Activated CD4-positive, alpha-beta T cell treated with anti-CD3 and anti-CD28 coated beads, Interleukin-2, amount 10 ng/mL, durations not matched to agents 24 days and 14 days (primary cell): ENCODE measurements around the gene JAZF1. TPM values are rescaled to one million over a fixed set of nuclear protein-coding genes. Genes with fewer than 3 reads are reported as not detected.
A peak's percentile ranks its signal among the peaks of the same experiment; 100 is the strongest.

Experiments used
- DNase-seq: peaks from one replicate; pipeline ENCODE4 v3.0.0; 2022
- H3K27ac Mint-ChIP-seq: one replicate; pipeline ENCODE4 v1.8.0; 2022; ENCODE audit warnings: mild to moderate bottlenecking, mixed read lengths
- H3K27me3 Mint-ChIP-seq: one replicate; pipeline ENCODE4 v1.8.0; 2022; ENCODE audit warnings: mixed read lengths
- H3K36me3 Mint-ChIP-seq: one replicate; pipeline ENCODE4 v1.8.0; 2022; ENCODE audit warnings: low read depth, mild to moderate bottlenecking, mixed read lengths
- H3K4me1 Mint-ChIP-seq: one replicate; pipeline ENCODE4 v1.8.0; 2021; ENCODE audit warnings: mixed read lengths
- H3K4me3 Mint-ChIP-seq: one replicate; pipeline ENCODE4 v1.8.0; 2022; ENCODE audit warnings: mild to moderate bottlenecking, moderate library complexity, mixed read lengths
- H3K9me3 Mint-ChIP-seq: one replicate; pipeline ENCODE4 v1.8.0; 2021; ENCODE audit warnings: mixed read lengths
- intact Hi-C: fragments of 100-400 bp; cut with micrococcal nuclease; formaldehyde crosslinking; loops from one replicate; pipeline ENCODE4 v1.15.1; 2023
- total RNA-seq: library from RNA; stranded (reverse); gene quantifications from 2 replicates; pipeline ENCODE4 v1.2.3, GENCODE V29; 2022

The JAZF1 gene
- total RNA-seq, 1 donor from 2014 or later, result 4.2 TPM

- peak overlapping the region; percentile 0 for H3K4me3 Mint-ChIP-seq
- H3K9me3 Mint-ChIP-seq, result no peaks in the 10 kb centered on the region
- DNase-seq, result no peak
- peaks cover 2% of the 10 kb centered on the region for H3K27me3 Mint-ChIP-seq
- no peak overlapping the region for H3K27ac Mint-ChIP-seq
- intact Hi-C loops, result loop anchor here (1.0 to 5.0 kb wide), 3 partner anchors 115 to 255 kb away; no protein-coding TSS in a partner anchor
- H3K4me1 Mint-ChIP-seq, result peaks cover 47% of the 10 kb centered on the region
- no peaks in the 10 kb centered on the region for H3K36me3 Mint-ChIP-seq
Observed at GRCh38 chr7:28152594-28152993, 28.0 kb downstream of the JAZF1 start.

GRCh38 chr7:28151965-28152364 lies 28.6 kb downstream of the JAZF1 start:
- Mint-ChIP-seq H3K27me3 (peaks cover 2% of the 10 kb centered on the region), H3K4me1 (peaks cover 46% of the 10 kb centered on the region), H3K27ac (peak overlapping the region; percentile 46), H3K36me3 (no peaks in the 10 kb centered on the region), H3K4me3 (peak overlapping the region; percentile 0), H3K9me3 (no peaks in the 10 kb centered on the region)
- DNase-seq, result no peak
- intact Hi-C loops, result loop anchor here (1.0 to 5.0 kb wide), 3 partner anchors 115 to 255 kb away; no protein-coding TSS in a partner anchor

DNA sequence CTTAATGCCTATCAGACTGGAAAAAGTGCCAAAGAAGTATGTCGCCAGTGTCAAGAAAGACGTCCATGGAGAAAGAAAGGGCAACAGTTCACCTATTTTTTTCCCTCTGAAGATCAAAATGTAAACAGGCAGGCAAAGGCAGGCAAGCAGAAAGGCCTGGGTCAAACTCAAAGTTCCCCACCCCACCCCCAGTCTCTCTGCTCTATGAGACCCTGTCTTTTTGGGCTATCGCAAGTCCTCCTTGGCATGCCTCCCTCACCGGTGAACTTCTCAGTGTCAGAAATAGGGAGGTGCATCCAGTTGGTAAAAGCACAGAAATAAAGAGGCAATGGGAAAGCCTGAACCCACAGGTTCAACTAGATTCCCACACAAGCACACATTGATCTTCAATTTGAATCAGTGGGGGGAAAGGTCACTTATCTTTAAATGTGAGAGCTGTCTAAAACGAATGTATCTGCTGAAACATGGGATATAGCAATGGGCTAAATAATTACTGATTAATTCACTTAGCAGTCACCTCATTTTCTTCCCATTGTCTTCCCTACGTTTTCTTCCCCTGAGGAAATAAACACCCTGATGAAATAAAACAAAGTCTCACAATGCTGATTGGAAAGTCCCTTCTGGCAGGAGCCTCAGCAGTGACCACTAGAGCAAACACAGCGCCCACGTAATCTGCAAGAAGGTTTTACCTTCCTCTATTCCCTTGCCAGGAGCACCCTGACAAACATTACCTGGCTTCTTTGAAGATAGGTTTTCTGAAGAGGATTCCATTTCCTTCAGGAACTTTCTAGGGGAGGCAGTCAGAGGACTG lies 31.1 kb downstream of the JAZF1 start:
- Mint-ChIP-seq H3K4me3 (no peak overlapping the region), H3K36me3 (no peaks in the 10 kb centered on the region), H3K27ac (no peak overlapping the region), H3K4me1 (peaks cover 34% of the 10 kb centered on the region), H3K9me3 (no peaks in the 10 kb centered on the region), H3K27me3 (no peaks in the 10 kb centered on the region)
- intact Hi-C loops, result loop anchor here (5.0 kb wide), 1 partner anchor 258 kb away; no protein-coding TSS in a partner anchor
- no peak for DNase-seq

GRCh38 chr7:28145931-28146330 lies 34.7 kb downstream of the JAZF1 start:
- Mint-ChIP-seq H3K36me3 (no peaks in the 10 kb centered on the region), H3K9me3 (no peaks in the 10 kb centered on the region), H3K4me1 (peaks cover 15% of the 10 kb centered on the region), H3K27me3 (peaks cover 4% of the 10 kb centered on the region), H3K4me3 (no peak overlapping the region), H3K27ac (no peak overlapping the region)
- intact Hi-C loops, result no loop called here
- DNase-seq, result no peak

DNA sequence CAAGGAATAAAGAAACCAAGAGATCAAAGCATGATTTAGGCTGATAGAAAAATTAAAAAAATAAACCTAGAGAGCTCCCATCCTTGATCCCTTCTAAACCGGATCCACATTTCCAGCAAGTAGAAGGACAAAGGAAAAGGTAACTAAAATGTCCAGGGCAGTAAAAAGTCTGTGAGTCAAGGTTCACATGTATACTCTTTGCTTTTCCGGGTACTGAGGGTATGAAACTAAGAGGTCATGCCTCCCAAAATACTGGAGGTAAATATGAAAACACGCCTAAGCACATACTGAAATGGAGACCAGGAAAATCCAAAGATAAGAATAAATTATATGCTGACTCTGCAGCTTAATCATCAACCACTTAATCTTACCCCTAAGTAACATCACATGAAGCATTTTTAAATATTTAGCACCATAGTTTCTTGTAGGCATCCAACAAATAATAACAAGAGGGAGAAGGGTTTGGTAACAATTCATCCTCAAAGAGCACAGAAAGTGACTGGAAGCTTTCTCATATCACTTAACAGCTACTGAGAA lies 35.4 kb downstream of the JAZF1 start:
- no peaks in the 10 kb centered on the region for H3K36me3 Mint-ChIP-seq
- H3K9me3 Mint-ChIP-seq, result no peaks in the 10 kb centered on the region
- H3K27me3 Mint-ChIP-seq, result peaks cover 4% of the 10 kb centered on the region
- peaks cover 10% of the 10 kb centered on the region for H3K4me1 Mint-ChIP-seq
- DNase-seq, result no peak
- intact Hi-C loops, result no loop called here
- H3K27ac Mint-ChIP-seq, result no peak overlapping the region
- no peak overlapping the region for H3K4me3 Mint-ChIP-seq

DNA sequence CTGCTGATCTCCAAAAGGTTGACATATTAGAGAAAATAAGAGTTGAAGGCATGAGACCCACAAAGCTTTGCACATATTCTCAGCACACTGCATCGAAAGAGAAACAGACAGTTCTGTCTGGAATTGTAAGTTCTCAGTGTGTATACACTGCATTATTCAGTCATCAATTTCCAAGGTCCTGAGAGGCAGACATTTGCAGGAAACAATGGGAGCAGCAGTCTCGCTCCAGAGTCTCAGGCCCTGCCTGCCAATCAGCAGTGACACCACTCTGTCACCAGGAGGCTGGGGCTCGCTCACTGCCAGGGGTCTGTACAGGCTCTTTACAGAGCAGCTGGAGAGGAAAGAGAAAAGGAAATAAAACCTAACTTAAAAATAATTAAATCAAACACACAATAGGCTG lies 36.3 kb downstream of the JAZF1 start:
- Mint-ChIP-seq H3K27ac (no peak overlapping the region), H3K27me3 (peaks cover 4% of the 10 kb centered on the region), H3K9me3 (no peaks in the 10 kb centered on the region), H3K4me1 (peaks cover 1% of the 10 kb centered on the region), H3K4me3 (no peak overlapping the region), H3K36me3 (no peaks in the 10 kb centered on the region)
- intact Hi-C loops, result no loop called here
- no peak for DNase-seq

DNA sequence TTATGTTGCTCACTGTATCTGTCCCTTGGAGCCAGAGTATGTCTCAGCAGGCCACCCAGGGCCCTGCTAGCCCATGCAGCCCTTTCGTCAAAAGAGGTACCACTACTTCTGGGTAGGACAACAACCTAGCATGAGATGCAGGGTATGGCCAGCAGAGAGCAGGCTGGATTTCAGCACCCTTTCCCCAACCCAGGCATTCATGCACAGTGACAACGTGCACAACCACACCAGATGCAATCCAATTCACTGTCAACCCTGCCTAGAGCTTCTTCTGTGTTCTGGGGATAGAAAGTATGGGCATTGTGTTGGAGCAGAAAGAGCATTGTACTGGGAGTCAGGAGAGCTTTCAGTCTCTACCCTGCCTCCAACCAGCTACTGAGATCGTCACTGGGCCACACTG lies 37.9 kb downstream of the JAZF1 start:
- no peak for DNase-seq
- peaks cover 4% of the 10 kb centered on the region for H3K27me3 Mint-ChIP-seq
- no peak overlapping the region for H3K4me3 Mint-ChIP-seq
- no peaks in the 10 kb centered on the region for H3K4me1 Mint-ChIP-seq
- no peak overlapping the region for H3K27ac Mint-ChIP-seq
- H3K36me3 Mint-ChIP-seq, result no peaks in the 10 kb centered on the region
- intact Hi-C loops, result no loop called here
- no peaks in the 10 kb centered on the region for H3K9me3 Mint-ChIP-seq

DNA sequence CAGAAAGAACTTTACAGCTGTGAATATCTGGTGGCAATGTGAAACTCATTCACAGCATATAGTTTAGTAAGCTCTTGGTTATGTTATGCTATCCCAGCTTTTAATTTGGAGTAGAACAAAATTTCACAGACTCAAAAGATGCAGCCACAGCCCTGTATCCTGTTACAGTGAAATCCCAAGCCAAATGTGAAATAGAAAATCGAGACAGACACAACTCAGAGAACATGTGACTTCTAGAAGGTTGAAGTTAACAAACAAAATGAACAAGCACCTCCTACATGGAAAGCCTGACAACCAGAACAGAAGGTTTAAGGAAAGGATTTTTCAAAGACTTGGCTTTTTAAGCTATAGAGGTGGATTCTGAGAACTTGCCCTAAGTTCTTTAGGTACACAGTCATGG lies 39.6 kb downstream of the JAZF1 start:
- Mint-ChIP-seq H3K9me3 (no peaks in the 10 kb centered on the region), H3K36me3 (no peaks in the 10 kb centered on the region), H3K27me3 (peaks cover 4% of the 10 kb centered on the region), H3K4me1 (no peaks in the 10 kb centered on the region), H3K27ac (no peak overlapping the region), H3K4me3 (no peak overlapping the region)
- intact Hi-C loops, result no loop called here
- no peak for DNase-seq

- no peak for DNase-seq
- H3K4me3 Mint-ChIP-seq, result no peak overlapping the region
- no peaks in the 10 kb centered on the region for H3K27me3 Mint-ChIP-seq
- no peaks in the 10 kb centered on the region for H3K9me3 Mint-ChIP-seq
- no peak overlapping the region for H3K27ac Mint-ChIP-seq
- H3K4me1 Mint-ChIP-seq, result no peaks in the 10 kb centered on the region
- intact Hi-C loops, result no loop called here
- no peaks in the 10 kb centered on the region for H3K36me3 Mint-ChIP-seq
Observed at GRCh38 chr7:28138837-28139236, 41.8 kb downstream of the JAZF1 start.

GRCh38 chr7:28137463-28137862 lies 43.1 kb downstream of the JAZF1 start:
- Mint-ChIP-seq H3K36me3 (no peaks in the 10 kb centered on the region), H3K4me1 (no peaks in the 10 kb centered on the region), H3K4me3 (no peak overlapping the region), H3K27ac (no peak overlapping the region), H3K9me3 (no peaks in the 10 kb centered on the region), H3K27me3 (no peaks in the 10 kb centered on the region)
- DNase-seq, result no peak
- intact Hi-C loops, result no loop called here

DNA sequence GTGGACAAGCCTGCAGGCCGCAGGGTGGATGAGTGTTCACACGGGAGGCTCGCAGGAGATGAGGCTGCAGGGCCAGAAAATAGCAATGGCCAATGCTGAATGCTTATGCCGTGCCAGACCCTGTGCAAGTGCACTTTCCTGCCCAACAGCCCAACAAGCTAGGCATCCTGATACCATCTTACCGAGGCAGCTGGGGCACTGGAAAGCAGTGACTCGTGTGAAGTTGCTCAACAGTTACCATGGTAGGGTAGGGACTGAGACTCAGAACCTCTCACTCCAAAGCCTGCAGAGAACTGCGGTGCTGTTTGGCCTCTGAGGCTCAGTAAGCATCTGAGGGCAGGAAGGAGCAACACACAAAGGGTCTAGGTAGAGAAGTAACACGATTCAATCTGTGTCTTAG lies 43.7 kb downstream of the JAZF1 start:
- H3K27ac Mint-ChIP-seq, result no peak overlapping the region
- intact Hi-C loops, result no loop called here
- DNase-seq, result no peak
- H3K4me3 Mint-ChIP-seq, result no peak overlapping the region
- no peaks in the 10 kb centered on the region for H3K4me1 Mint-ChIP-seq
- no peaks in the 10 kb centered on the region for H3K36me3 Mint-ChIP-seq
- no peaks in the 10 kb centered on the region for H3K9me3 Mint-ChIP-seq
- H3K27me3 Mint-ChIP-seq, result no peaks in the 10 kb centered on the region

DNA sequence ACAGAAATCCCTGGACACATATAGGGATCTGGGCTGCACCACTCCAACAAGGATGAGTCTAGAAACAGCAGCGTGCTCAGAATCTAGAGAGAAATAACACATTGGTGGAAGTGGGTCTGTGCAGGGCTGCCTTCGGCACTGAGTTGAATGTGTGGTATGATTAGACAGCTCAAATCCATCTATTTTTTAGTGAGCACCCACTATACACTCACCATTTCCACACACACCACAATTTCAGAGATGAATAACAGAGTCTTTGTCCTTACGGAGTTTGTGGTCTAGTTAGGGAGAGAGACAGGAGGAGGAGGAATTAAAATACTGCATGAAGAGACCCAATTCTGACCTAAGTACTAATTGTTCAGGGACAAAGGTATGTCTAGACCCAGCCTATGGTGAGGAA lies 44.2 kb downstream of the JAZF1 start:
- no peaks in the 10 kb centered on the region for H3K9me3 Mint-ChIP-seq
- no peak for DNase-seq
- no peaks in the 10 kb centered on the region for H3K4me1 Mint-ChIP-seq
- H3K27ac Mint-ChIP-seq, result no peak overlapping the region
- H3K36me3 Mint-ChIP-seq, result no peaks in the 10 kb centered on the region
- intact Hi-C loops, result no loop called here
- H3K4me3 Mint-ChIP-seq, result no peak overlapping the region
- H3K27me3 Mint-ChIP-seq, result no peaks in the 10 kb centered on the region

DNA sequence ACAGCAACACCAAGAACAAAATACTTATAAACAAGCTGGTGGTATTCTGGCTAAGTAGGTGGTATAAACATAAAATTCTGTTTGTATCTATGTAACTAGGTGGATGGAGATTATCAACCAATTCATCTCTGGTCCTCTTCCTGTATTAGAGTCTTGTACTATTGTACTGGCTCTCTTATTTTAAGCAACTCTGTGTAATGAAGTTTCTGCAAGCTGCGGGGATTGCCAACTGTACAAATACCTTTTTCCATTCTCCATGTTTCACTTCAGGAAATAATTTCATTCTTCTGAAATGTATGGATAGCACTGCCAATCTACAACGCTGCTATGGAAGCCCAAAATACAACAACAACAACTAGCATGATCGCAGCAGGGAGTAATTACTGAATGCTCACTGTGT lies 44.8 kb downstream of the JAZF1 start:
- no peak overlapping the region for H3K4me3 Mint-ChIP-seq
- H3K4me1 Mint-ChIP-seq, result no peaks in the 10 kb centered on the region
- H3K36me3 Mint-ChIP-seq, result no peaks in the 10 kb centered on the region
- no peaks in the 10 kb centered on the region for H3K9me3 Mint-ChIP-seq
- H3K27me3 Mint-ChIP-seq, result no peaks in the 10 kb centered on the region
- H3K27ac Mint-ChIP-seq, result no peak overlapping the region
- intact Hi-C loops, result no loop called here
- no peak for DNase-seq

DNA sequence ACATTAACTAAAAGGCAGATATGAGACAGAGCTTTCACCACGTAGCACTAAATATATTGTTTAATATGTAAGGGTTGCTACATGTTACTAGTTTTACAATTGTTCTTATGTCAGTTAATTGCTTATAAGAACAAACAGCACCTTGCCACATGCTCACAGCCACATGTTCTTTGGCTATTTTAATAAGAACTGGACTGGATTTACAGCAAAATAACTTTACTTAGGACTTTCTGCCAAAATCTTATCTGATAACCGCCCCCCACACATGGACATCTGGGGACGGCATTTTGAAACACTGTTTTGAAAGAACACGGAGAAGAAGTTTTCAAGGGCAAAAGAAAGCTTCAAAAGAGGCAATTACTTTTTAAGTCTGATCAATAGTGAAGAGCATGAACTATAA lies 45.3 kb downstream of the JAZF1 start:
- no peak overlapping the region for H3K27ac Mint-ChIP-seq
- no peaks in the 10 kb centered on the region for H3K4me1 Mint-ChIP-seq
- no peaks in the 10 kb centered on the region for H3K36me3 Mint-ChIP-seq
- H3K4me3 Mint-ChIP-seq, result no peak overlapping the region
- H3K27me3 Mint-ChIP-seq, result no peaks in the 10 kb centered on the region
- no peaks in the 10 kb centered on the region for H3K9me3 Mint-ChIP-seq
- intact Hi-C loops, result no loop called here
- no peak for DNase-seq

DNA sequence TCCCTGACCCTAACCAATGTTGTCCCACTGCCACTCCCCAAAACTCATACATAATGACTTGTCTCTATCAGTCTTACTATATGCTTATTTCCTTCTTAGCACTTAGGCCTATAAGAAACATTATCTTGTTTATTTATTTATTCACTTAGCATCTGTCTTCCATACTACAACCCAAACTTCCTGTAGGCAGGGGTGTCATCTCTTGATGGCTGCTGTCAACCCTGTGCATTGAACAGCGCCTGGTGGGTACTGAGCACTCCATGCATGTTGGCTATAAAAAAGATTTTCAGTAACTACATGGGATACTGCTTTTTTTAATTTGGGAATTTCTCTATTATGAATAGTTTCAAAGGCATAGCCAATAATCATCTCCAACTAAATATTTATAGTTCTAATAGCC lies 46.7 kb downstream of the JAZF1 start:
- H3K9me3 Mint-ChIP-seq, result no peaks in the 10 kb centered on the region
- no peaks in the 10 kb centered on the region for H3K36me3 Mint-ChIP-seq
- intact Hi-C loops, result no loop called here
- H3K4me3 Mint-ChIP-seq, result no peak overlapping the region
- H3K27ac Mint-ChIP-seq, result no peak overlapping the region
- no peaks in the 10 kb centered on the region for H3K27me3 Mint-ChIP-seq
- DNase-seq, result no peak
- no peaks in the 10 kb centered on the region for H3K4me1 Mint-ChIP-seq
